Right ventricle myocardium superior (tissue), 1 donor: ENCODE measurements around the gene TAS2R7. TPM values are rescaled to one million over a fixed set of nuclear protein-coding genes. Genes with fewer than 3 reads are reported as not detected.
"Not testable (repeated sequence)": the region's sequence is repeated elsewhere in the genome, so short reads cannot be mapped to it uniquely, and the experiment has no call there.

Source experiments
- ATAC-seq: fragments of 200-7000 bp; cut with Tn5 transposase; one replicate; pipeline ENCODE4 v1.9.1; 2020; ENCODE audit warnings: mild to moderate bottlenecking; ENCODE audit not compliant: poor library complexity
- DNase-seq: peaks from one replicate; pipeline ENCODE4 v3.0.0-alpha.2; 2020
- intact Hi-C: fragments of 100-400 bp; cut with DNase I; formaldehyde crosslinking; loops from one replicate; pipeline ENCODE4 v1.11.2; 2022
- long read RNA-seq: library from polyadenylated mRNA; unstranded; transcript quantifications from one replicate; pipeline ENCODE4 v2.0.0, GENCODE V29; 2021
- total RNA-seq: library from RNA; stranded (reverse); fragmentation: NEBNext Ultra II Directional; extraction: Animal tissue kit (Norgen Biotek cat#: 25700); gene quantifications from one replicate; pipeline ENCODE4 v1.2.1, GENCODE V29; 2021
- donor health status: DM: no; HTN: yes; CAD: no; lungs with severe emphysema.

The TAS2R7 gene
- total RNA-seq: not detected
- long read RNA-seq: 0 reads

GRCh38 chr12:10802587-10802986 is at the start of gene TAS2R7:
Gene TAS2R7 (minus strand): TSS chr12:10802627. CDS start chr12:10802570, 57 bp downstream.
- ATAC-seq (no peak), DNase-seq (no peak)
- intact Hi-C loops: no loop called here

- intact Hi-C loops: no loop called here
- ATAC-seq (no peak), DNase-seq (no peak)
These were observed 48.9 kb upstream of the TAS2R7 start for GRCh38 chr12:10851243-10851858.

- intact Hi-C loops: no loop called here
- ATAC-seq: no peak
- no peak for DNase-seq
These were observed 47.0 kb upstream of the TAS2R7 start, which contains the start of gene PRR4 for GRCh38 chr12:10849425-10849878. Gene PRR4 (minus strand): TSS chr12:10849475. CDS start chr12:10849437, 38 bp downstream.

- intact Hi-C loops: no loop called here
- DNase-seq: no peak
- ATAC-seq: no peak
These were observed 45.3 kb upstream of the TAS2R7 start for GRCh38 chr12:10847744-10848143.

GRCh38 chr12:10842862-10843261 is 40.4 kb upstream of the TAS2R7 start:
- no peak for ATAC-seq

GRCh38 chr12:10838461-10838860 is 36.0 kb upstream of the TAS2R7 start:
- no peak for DNase-seq
- intact Hi-C loops: no loop called here
- no peak for ATAC-seq

More at GRCh38 chr12:10842862-10843261, 40.4 kb upstream of the TAS2R7 start:
- intact Hi-C loops: no loop called here
- no peak for DNase-seq

GRCh38 chr12:10829994-10830393 is 27.6 kb upstream of the TAS2R7 start:
- intact Hi-C loops: no loop called here
- ATAC-seq: no peak

GRCh38 chr12:10826258-10826657 is 23.8 kb upstream of the TAS2R7 start, which contains the start of gene TAS2R10:
Gene TAS2R10 (minus strand): TSS chr12:10826358. CDS start chr12:10826269, 89 bp downstream.
- intact Hi-C loops: no loop called here
- ATAC-seq (no peak), DNase-seq (no peak)

More at GRCh38 chr12:10829994-10830393, 27.6 kb upstream of the TAS2R7 start:
- no peak for DNase-seq

- intact Hi-C loops: no loop called here
- DNase-seq: no peak
- no peak for ATAC-seq
These were observed 22.5 kb upstream of the TAS2R7 start for GRCh38 chr12:10824957-10825356.

- ATAC-seq (no peak), DNase-seq (no peak)
- intact Hi-C loops: no loop called here
These were observed 9.6 kb upstream of the TAS2R7 start for GRCh38 chr12:10811883-10812536.

- intact Hi-C loops: no loop called here
- no peak for ATAC-seq
- no peak for DNase-seq
These were observed 7.6 kb upstream of the TAS2R7 start, which contains the start of gene TAS2R9 for GRCh38 chr12:10810068-10810467. Gene TAS2R9 (minus strand): TSS chr12:10810168. CDS start chr12:10810075, 93 bp downstream.

GRCh38 chr12:10807186-10807585 is 4.8 kb upstream of the TAS2R7 start, which contains the start of gene TAS2R8:
Gene TAS2R8 (minus strand): TSS chr12:10807286. CDS start chr12:10806980, 306 bp downstream.
- intact Hi-C loops: no loop called here

GRCh38 chr12:10801741-10802140 is 686 bp downstream of the TAS2R7 start:
- DNase-seq (no peak), ATAC-seq (no peak)
- intact Hi-C loops: no loop called here

More at GRCh38 chr12:10807186-10807585, 4.8 kb upstream of the TAS2R7 start, which contains the start of gene TAS2R8:
- ATAC-seq (no peak), DNase-seq (no peak)

- intact Hi-C loops: no loop called here
- ATAC-seq: no peak
- no peak for DNase-seq
These were observed 8.2 kb downstream of the TAS2R7 start for GRCh38 chr12:10794222-10794621.

GRCh38 chr12:10791769-10792168 is 10.7 kb downstream of the TAS2R7 start:
- intact Hi-C loops, DNase-seq, ATAC-seq: not testable (repeated sequence)

- intact Hi-C loops: no loop called here
- DNase-seq: no peak
These were observed 19.2 kb downstream of the TAS2R7 start for GRCh38 chr12:10783252-10783651.

GRCh38 chr12:10779103-10779502 is 23.3 kb downstream of the TAS2R7 start:
- intact Hi-C loops: no loop called here
- DNase-seq (no peak), ATAC-seq (no peak)

More at GRCh38 chr12:10783252-10783651, 19.2 kb downstream of the TAS2R7 start:
- no peak for ATAC-seq

- ATAC-seq: peak; percentile 53
These were observed 31.2 kb downstream of the TAS2R7 start for GRCh38 chr12:10771132-10771733.

GRCh38 chr12:10759657-10760056 is 42.8 kb downstream of the TAS2R7 start:
- DNase-seq (no peak), ATAC-seq (no peak)
- intact Hi-C loops: no loop called here

More at GRCh38 chr12:10771132-10771733, 31.2 kb downstream of the TAS2R7 start:
- intact Hi-C loops: loop anchor here (5.0 kb wide), 2 partner anchors 426 to 716 kb away; no protein-coding TSS in a partner anchor
- no peak for DNase-seq
